GM18517 (cell line): ENCODE results near the gene NEURL4.
A peak's percentile ranks its signal among the peaks of the same experiment; 100 is the strongest.
"Not testable (repeated sequence)": the region's sequence is repeated elsewhere in the genome, so short reads cannot be mapped to it uniquely, and the experiment has no call there.

Experiments used
- ATAC-seq: cut with Tn5 transposase; IDR thresholded peaks from one replicate; pipeline ENCODE4 v1.9.1; 2021; ENCODE audit warnings: mild to moderate bottlenecking, moderate library complexity; ENCODE audit not compliant: unreplicated experiment

Gene NEURL4

GRCh38 chr17:7347630-7348477 lies 18.7 kb upstream of the NEURL4 start:
- no peak for ATAC-seq

DNA sequence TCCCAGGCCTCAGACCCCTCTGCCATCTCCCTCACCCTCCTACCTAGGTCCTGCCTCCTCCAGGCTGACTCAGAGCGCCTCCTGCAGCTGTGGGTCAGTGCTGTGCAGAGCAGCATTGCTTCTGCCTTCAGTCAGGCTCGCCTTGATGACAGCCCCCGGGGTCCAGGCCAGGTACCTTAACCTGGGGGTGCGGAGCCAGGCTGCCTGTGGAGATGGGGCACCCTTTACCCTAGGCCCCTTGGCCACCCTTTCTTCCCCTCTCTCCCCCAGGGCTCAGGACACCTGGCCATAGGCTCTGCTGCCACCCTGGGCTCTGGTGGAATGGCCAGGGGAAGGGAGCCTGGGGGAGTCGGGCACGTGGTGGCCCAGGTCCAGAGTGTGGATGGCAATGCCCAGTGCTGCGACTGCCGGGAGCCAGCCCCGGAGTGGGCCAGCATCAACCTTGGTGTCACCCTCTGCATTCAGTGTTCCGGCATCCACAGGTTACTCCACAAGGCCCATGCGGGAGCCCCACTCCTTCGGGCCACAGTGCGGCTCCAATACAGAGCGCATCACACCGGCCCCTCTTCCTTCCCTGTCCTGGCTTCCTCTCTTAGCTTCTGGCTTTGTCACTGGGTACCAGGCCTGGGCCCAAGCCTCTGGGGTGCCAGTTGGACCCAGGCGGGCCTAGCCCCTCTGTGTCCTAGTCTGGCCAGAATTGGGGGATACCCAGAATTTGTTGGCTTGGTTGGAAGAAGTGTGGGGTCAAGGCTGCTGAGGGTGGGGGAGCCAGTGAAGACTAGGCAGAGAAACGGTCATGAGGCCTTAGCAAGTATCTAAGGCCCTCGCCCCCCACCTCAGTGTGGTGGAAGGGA lies 17.9 kb upstream of the NEURL4 start:
- no peak for ATAC-seq

- ATAC-seq, result no peak
Observed at GRCh38 chr17:7343250-7343649, 14.1 kb upstream of the NEURL4 start.

- ATAC-seq, result no peak
Observed at GRCh38 chr17:7341842-7342241, 12.7 kb upstream of the NEURL4 start.

- ATAC-seq, result no peak
Observed at GRCh38 chr17:7340179-7340578, 11.0 kb upstream of the NEURL4 start.

DNA sequence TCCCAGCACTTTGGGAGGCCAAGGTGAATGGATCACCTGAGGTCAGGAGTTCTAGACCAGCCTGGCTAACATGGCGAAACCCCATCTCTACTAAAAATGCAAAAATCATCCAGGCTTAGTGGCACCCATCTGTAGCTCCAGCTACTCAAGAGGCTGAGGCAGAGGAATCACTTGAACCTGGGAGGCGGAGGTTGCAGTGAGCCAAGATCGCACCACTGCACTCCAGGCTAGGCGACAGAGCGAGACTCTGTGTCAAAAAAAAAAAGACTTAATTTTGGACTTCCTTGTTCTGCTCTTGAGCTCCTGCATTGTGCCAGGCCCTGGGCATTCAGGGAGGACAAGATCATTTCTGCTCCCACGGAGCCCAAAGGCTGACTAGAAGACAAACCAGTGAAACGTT lies 8.5 kb upstream of the NEURL4 start:
- ATAC-seq, result not testable (repeated sequence)

GRCh38 chr17:7336240-7337175 lies 7.4 kb upstream of the NEURL4 start, which contains the start of gene ACAP1:
ACAP1 (plus strand) TSS chr17:7336529; CDS start chr17:7336735, 206 bp downstream.
- no peak for ATAC-seq

GRCh38 chr17:7335765-7336164 lies 6.6 kb upstream of the NEURL4 start:
- not testable (repeated sequence) for ATAC-seq

GRCh38 chr17:7334938-7335538 lies 5.9 kb upstream of the NEURL4 start:
- ATAC-seq, result no peak

DNA sequence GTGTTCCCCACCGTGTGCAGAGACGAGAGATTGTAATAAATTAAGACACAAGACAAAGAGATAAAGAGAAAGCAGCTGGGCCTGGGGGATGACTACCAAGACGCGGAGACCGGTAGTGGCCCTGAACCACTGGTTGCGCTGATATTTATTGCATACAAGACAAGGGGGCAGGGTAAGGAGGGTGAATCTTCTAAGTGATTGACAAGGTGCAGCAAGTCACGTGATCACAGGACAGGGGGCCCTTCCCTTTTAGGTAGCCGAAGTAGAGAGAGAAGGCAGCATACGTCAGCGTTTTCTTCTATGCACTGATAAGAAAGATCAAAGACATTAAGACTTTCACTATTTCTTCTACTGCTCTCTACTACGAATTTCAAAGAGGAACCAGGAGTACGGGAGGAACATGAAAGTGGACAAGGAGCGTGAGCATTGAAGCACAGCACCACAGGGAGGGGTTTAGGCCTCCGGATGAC lies 3.5 kb upstream of the NEURL4 start:
- ATAC-seq, result not testable (repeated sequence)

DNA sequence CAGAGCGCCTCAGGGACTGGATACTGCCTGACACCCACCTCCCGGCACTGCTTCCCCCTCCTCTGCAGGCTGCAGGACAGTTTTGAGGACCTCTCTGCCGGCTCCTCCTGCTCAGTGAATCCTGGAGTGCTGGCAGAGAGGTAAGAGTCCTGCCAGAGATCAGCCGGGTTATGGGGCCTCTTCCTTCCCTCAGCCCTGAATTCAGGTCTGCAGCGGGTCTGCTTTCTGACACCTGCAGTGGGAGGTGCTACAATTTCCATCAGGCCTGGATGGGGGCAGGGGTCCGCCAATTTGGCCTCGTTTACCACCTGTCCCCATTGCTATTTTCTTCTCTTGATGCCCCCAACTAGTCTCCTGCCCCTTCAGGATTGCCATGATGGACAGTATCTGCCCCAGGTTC lies 3.0 kb upstream of the NEURL4 start:
- ATAC-seq, result no peak

GRCh38 chr17:7330638-7331015 lies 1.5 kb upstream of the NEURL4 start:
- ATAC-seq, result no peak

DNA sequence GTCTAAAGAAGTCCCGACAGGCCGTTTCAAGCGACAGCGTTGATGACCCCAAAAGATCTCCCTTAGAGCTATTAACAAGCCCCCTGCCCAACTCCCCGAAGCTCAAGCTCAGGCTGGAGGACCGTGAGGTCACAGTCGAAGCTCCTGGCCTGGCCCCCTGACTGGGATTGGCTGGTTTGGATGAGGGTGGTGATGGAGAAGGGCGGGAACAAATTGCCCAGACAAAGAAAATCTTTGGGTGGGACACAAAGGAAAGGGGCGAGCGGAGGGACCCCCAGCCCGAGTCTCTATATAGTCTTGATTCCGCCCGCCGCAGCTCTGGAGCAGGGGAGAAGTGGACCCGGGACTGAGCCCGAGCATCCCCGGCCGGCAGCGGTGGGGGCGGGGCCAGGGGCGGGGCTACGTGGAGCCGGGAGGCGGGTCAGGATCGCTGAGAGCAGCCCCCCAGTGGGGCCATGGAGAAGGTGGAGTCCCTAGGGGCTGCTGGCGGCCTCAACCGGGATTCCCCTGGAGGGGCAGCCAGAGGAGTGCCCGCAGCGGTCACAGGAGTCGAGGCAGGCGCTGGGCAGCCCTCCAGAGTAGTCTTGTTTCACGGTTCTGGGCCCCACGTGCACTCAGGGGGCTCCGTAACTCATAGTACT lies 982 bp upstream of the NEURL4 start:
- ATAC-seq, result peak; percentile 40

- peak; percentile 62 for ATAC-seq
Observed at GRCh38 chr17:7329374-7329996, 350 bp upstream of the NEURL4 start.

GRCh38 chr17:7328009-7328408 lies 1.1 kb downstream of the NEURL4 start:
- ATAC-seq, result no peak

DNA sequence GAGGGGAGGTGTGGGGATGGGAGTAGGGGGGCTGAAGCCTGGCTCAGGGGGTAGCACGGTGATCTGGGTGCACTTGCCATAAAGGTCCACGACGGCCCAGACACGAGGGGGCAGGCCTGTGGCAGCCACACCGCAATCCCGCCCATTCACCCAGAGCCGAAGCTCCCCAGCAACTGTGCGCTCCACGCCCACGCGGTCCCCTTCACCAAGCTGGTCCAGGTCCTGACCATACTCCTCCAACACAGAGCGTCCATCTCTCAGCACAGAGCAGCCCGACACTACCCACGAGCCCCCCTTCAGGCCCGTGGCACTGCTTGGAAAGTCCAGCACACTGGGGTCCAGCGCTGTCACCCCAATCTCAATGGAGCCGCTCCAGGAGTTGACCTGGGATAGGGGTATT lies 1.6 kb downstream of the NEURL4 start:
- no peak for ATAC-seq

- no peak for ATAC-seq
Observed at GRCh38 chr17:7327056-7327455, 2.1 kb downstream of the NEURL4 start.

DNA sequence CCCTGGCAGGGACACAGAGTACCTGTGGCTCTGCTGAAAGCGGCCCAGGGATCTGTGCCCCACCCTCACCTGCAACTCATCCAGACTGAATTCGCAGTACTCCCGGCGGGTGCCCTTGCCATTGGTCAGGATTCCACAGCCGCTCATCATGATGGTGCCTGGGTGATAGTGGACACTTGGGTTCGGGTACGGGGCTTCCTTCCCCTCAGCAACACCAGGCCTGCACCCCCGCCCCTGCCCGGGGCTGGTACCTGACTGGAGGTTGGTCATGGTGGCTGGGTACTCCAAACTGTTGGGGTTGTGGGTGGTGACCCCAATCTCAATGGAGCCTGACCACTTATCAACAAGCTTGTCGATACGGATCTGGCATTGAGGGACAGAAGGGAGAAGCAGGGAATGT lies 2.9 kb downstream of the NEURL4 start:
- no peak for ATAC-seq

DNA sequence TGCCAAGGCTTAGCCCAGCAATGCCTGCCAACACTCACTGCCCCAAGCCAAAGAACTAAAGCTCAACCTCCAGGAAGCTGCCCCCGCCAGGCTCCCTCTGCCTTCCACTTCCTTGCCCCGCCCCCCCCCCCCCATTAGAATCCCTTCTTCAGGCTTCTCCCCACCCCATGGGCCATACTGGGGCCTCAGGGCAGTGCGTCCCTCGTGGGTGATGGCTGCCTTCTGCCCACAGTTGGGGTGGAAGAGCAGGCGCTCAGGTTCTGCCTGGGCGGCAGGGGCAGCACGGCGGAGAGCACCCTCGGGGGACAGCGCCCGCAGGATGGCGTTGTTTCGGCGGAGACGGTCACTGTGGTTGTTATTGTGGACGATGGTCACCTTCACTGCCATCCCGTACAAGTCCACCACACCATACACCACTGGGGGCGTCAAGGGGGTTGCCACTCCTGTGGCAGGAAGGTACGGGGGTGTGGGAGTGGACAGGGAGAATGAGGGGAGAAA lies 4.1 kb downstream of the NEURL4 start:
- no peak for ATAC-seq
